ENCODE data around the gene NT5C1B. TPM values are rescaled to one million over a fixed set of nuclear protein-coding genes. Genes with fewer than 3 reads are reported as not detected.

NT5C1B gene
- polyA plus RNA-seq, 1 experiment: not detected

DNA sequence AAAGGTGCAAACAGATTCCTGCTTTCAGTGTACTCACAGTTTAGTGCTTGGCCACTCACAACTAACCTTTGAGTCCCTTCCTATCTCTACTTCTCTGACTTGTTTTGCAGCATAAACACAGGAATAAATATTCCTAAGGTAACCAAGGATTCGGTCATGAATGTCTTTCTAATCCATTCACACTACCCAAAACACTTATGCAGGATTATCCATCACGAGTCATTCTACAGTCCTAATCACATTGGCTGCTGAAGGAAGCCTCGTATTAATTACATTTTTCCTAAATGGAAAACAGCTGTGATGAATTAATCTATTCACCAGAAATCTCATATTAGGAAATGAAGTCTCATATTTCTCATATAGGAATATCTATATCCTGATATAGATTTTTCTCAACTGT lies 45.2 kb downstream of the NT5C1B start:
- POLR2A ChIA-PET: no interaction called here
- Histone ChIP-seq H3K27me3 (ENCODE audit: control insufficient read depth, insufficient read depth, low read length) (no peaks in the 10 kb centered on the region), H3K27ac (ENCODE audit: low read depth, low read length) (no peak overlapping the region), H3K9me3 (ENCODE audit: control insufficient read depth, insufficient read depth, low read length) (no peaks in the 10 kb centered on the region), H3K4me3 (ENCODE audit: low read depth, low read length) (no peak overlapping the region)
- TF ChIP-seq, protein P1, sequence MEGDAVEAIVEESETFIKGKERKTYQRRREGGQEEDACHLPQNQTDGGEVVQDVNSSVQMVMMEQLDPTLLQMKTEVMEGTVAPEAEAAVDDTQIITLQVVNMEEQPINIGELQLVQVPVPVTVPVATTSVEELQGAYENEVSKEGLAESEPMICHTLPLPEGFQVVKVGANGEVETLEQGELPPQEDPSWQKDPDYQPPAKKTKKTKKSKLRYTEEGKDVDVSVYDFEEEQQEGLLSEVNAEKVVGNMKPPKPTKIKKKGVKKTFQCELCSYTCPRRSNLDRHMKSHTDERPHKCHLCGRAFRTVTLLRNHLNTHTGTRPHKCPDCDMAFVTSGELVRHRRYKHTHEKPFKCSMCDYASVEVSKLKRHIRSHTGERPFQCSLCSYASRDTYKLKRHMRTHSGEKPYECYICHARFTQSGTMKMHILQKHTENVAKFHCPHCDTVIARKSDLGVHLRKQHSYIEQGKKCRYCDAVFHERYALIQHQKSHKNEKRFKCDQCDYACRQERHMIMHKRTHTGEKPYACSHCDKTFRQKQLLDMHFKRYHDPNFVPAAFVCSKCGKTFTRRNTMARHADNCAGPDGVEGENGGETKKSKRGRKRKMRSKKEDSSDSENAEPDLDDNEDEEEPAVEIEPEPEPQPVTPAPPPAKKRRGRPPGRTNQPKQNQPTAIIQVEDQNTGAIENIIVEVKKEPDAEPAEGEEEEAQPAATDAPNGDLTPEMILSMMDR (IDR thresholded peaks at IDR 0.05; ENCODE audit: low read depth, low read length): no peak
- CTCF ChIA-PET: no interaction called here
- DNase-seq (ENCODE audit: low read depth, low spot score): no peak

DNA sequence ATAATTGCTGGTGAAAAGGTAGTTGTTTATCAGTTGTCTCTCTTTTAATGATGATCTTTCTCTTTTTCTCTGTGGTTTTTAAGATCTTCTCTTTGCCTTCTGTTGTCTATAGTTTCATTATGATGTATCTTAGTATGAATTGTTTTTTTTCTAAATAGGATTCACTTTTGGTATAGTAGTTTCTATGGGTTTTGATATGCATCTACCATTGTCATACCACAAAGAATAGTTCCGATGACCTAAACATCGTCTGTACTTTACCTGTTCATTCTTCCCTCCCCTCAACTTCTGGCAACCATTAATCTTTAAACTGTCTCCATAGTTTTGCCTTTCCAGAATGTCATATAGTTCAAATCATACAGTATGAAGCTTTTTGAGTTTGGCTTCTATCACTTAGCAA lies 48.5 kb downstream of the NT5C1B start:
- no peak overlapping the region for H3K4me3 ChIP-seq (ENCODE audit: low read depth, low read length)
- CTCF ChIA-PET: no interaction called here
- DNase-seq (ENCODE audit: low read depth, low spot score): no peak
- H3K9me3 ChIP-seq (ENCODE audit: control insufficient read depth, insufficient read depth, low read length): no peaks in the 10 kb centered on the region
- H3K27ac ChIP-seq (ENCODE audit: low read depth, low read length): no peak overlapping the region
- POLR2A ChIA-PET: no interaction called here
- TF ChIP-seq, protein P1 (IDR thresholded peaks at IDR 0.05; ENCODE audit: low read depth, low read length): no peak
- H3K27me3 ChIP-seq (ENCODE audit: control insufficient read depth, insufficient read depth, low read length): no peaks in the 10 kb centered on the region

DNA sequence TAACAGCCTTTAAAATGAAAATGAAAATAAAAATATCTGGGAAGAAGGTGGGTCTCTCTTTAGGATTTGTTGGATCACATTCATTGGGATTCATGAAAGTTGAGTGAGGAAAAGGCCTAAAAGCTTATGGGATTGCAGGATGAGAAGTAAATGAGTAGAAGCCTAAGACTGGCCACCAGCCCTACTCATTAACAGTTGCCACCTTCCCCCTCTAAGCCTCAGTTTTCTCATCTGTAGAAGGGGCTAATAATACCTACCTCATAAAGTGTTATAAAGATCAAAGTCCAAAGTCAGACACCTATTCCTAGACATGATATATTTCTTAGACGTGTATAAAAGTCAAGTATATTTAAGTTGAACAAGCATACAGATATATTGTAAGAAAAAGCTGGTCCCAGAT lies 52.7 kb downstream of the NT5C1B start:
- DNase-seq (ENCODE audit: low read depth, low spot score): no peak
- TF ChIP-seq, protein P1 (IDR thresholded peaks at IDR 0.05; ENCODE audit: low read depth, low read length): no peak
- H3K4me3 ChIP-seq (ENCODE audit: low read depth, low read length): no peak overlapping the region
- no peaks in the 10 kb centered on the region for H3K27me3 ChIP-seq (ENCODE audit: control insufficient read depth, insufficient read depth, low read length)
- CTCF ChIA-PET: interaction anchor here (0.9 to 1.5 kb wide), 2 partner anchors 16 to 17 kb away, joined by 3 to 4 read pairs; no protein-coding TSS in a partner anchor
- POLR2A ChIA-PET: no interaction called here
- no peaks in the 10 kb centered on the region for H3K9me3 ChIP-seq (ENCODE audit: control insufficient read depth, insufficient read depth, low read length)
- no peak overlapping the region for H3K27ac ChIP-seq (ENCODE audit: low read depth, low read length)

DNA sequence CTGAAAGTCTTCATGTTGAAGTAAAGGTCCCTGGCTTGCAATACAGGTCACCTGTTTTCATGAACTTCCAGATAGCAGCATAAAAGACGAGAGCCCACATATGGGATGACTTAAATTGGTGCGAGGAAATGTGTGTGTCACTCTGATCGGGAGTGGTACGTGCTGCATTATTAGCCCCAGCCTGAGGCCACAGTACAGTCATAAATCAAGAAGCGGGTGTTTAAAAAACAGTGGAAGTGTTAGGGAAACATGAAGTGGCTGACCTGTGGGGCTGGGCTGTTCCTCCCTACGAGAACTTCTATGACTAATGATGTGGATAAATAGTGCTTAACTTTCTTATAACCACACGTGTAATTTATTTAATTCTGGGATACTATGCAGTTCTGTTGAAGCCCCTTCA lies 53.3 kb downstream of the NT5C1B start:
- no peaks in the 10 kb centered on the region for H3K9me3 ChIP-seq (ENCODE audit: control insufficient read depth, insufficient read depth, low read length)
- CTCF ChIA-PET: interaction anchor here (1.5 kb wide), 1 partner anchor 15 kb away, joined by 3 read pairs; no protein-coding TSS in a partner anchor
- no peak for DNase-seq (ENCODE audit: low read depth, low spot score)
- POLR2A ChIA-PET: no interaction called here
- TF ChIP-seq, protein P1 (IDR thresholded peaks at IDR 0.05; ENCODE audit: low read depth, low read length): no peak
- H3K4me3 ChIP-seq (ENCODE audit: low read depth, low read length): no peak overlapping the region
- H3K27me3 ChIP-seq (ENCODE audit: control insufficient read depth, insufficient read depth, low read length): no peaks in the 10 kb centered on the region
- H3K27ac ChIP-seq (ENCODE audit: low read depth, low read length): no peak overlapping the region

DNA sequence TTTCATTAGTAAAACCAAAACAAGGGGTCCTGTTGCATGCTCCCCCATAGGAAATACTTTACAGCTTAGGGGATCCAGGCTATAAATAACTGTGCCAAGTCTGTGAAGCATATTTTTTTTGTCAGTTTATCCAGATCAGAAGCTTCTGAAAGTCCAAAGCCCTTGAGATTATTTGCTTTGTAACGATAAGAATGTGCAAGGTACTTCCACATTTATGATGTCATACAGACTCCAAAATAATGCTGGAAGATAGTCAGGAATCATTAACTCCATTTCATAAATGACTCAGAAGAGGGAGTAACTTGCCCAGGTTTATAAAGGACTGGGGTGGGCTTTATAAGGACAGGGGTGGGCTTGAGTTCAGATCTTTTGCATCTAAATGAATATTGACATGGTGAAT lies 58.2 kb downstream of the NT5C1B start:
- POLR2A ChIA-PET: no interaction called here
- H3K27ac ChIP-seq (ENCODE audit: low read depth, low read length): no peak overlapping the region

More for the DNA sequence above, 58.2 kb downstream of the NT5C1B start:
- DNase-seq (ENCODE audit: low read depth, low spot score): no peak
- H3K9me3 ChIP-seq (ENCODE audit: control insufficient read depth, insufficient read depth, low read length): no peaks in the 10 kb centered on the region
- H3K27me3 ChIP-seq (ENCODE audit: control insufficient read depth, insufficient read depth, low read length): no peaks in the 10 kb centered on the region
- CTCF ChIA-PET: interaction anchor here (2.7 kb wide), 1 partner anchor 10 kb away, joined by 10 read pairs; no protein-coding TSS in a partner anchor
- TF ChIP-seq, protein P1 (IDR thresholded peaks at IDR 0.05; ENCODE audit: low read depth, low read length): no peak
- H3K4me3 ChIP-seq (ENCODE audit: low read depth, low read length): no peak overlapping the region
